Neural cell (in vitro differentiated cells): ENCODE measurements around the gene FAM43A. TPM values are rescaled to one million over a fixed set of nuclear protein-coding genes. Genes with fewer than 3 reads are reported as not detected.

ENCODE experiments used
- H2AFZ ChIP-seq: fragments of 200-600, 300-800 bp; sonication (generic), shearing (Covaris generic); 2 replicates; pipeline ENCODE4 v1.6.0; 2014; ENCODE audit warnings: low read depth, mild to moderate bottlenecking, antibody characterized with exemption, low read length, moderate library complexity
- H3F3A ChIP-seq: fragments of 200-600 bp; shearing (Covaris generic); 2 replicates; pipeline ENCODE4 v1.6.1; 2016; ENCODE audit warnings: mild to moderate bottlenecking, moderate library complexity, mixed read lengths, antibody characterized with exemption, low read length; ENCODE audit not compliant: insufficient read depth, poor library complexity, severe bottlenecking
- H3K27ac ChIP-seq: fragments of 200-600, 300-800 bp; sonication (generic), shearing (Covaris generic); 2 replicates; pipeline ENCODE4 v1.5.1; 2014; ENCODE audit warnings: mild to moderate bottlenecking, low read length, moderate library complexity
- H3K27me3 ChIP-seq: fragments of 300-800, 200-600 bp; sonication (generic), shearing (Covaris generic); 2 replicates; pipeline ENCODE4 v1.6.0; 2014; ENCODE audit warnings: mild to moderate bottlenecking, low read depth, low read length, moderate library complexity; ENCODE audit not compliant: insufficient read depth
- H3K36me3 ChIP-seq: fragments of 300-800, 200-600 bp; sonication (generic), shearing (Covaris generic); 2 replicates; pipeline ENCODE4 v1.5.1; 2014; ENCODE audit warnings: mild to moderate bottlenecking, antibody characterized with exemption, low read length, moderate library complexity; ENCODE audit not compliant: insufficient read depth
- H3K4me2 ChIP-seq: fragments of 300-800, 200-600 bp; sonication (generic), shearing (Covaris generic); 2 replicates; pipeline ENCODE4 v1.6.0; 2014; ENCODE audit warnings: mild to moderate bottlenecking, low read length
- H3K4me3 ChIP-seq: fragments of 300-800, 200-600 bp; sonication (generic), shearing (Covaris generic); 2 replicates; pipeline ENCODE4 v1.5.1; 2014; ENCODE audit warnings: mild to moderate bottlenecking, low read length, moderate library complexity
- H3K79me2 ChIP-seq: fragments of 200-600 bp; shearing (Covaris generic); replicated peaks from 2 replicates; pipeline ENCODE4 v1.6.0; 2014; ENCODE audit warnings: mild to moderate bottlenecking, low read length, moderate library complexity; ENCODE audit not compliant: insufficient read depth
- H3K9ac ChIP-seq: fragments of 300-800, 200-600 bp; sonication (generic), shearing (Covaris generic); 2 replicates; pipeline ENCODE4 v1.6.1; 2016; ENCODE audit warnings: mild to moderate bottlenecking, low read length, mixed read lengths
- H3K9me2 ChIP-seq: fragments of 200-600 bp; shearing (Covaris generic); 2 replicates; pipeline ENCODE4 v1.6.1; 2016; ENCODE audit warnings: mild to moderate bottlenecking, low read length, mixed read lengths; ENCODE audit not compliant: insufficient read depth
- H3K9me3 ChIP-seq: fragments of 200-600, 300-800 bp; sonication (generic), shearing (Covaris generic); 2 replicates; pipeline ENCODE4 v1.6.1; 2016; ENCODE audit warnings: mild to moderate bottlenecking, mixed run types, low read length, moderate library complexity, mixed read lengths
- H4K20me1 ChIP-seq: fragments of 200-600 bp; shearing (Covaris generic); 2 replicates; pipeline ENCODE4 v1.6.1; 2016; ENCODE audit warnings: mild to moderate bottlenecking, mixed run types; ENCODE audit not compliant: insufficient read depth
- EP300 ChIP-seq: fragments of 450-650 bp; conservative IDR thresholded peaks from 2 replicates; pipeline ENCODE4 v1.6.1; 2014; ENCODE audit warnings: antibody characterized with exemption, mild to moderate bottlenecking, moderate library complexity; ENCODE audit not compliant: poor library complexity, severe bottlenecking
- EZH2 ChIP-seq: fragments of 200-600, 300-800 bp; shearing (Covaris generic), sonication (generic); IDR thresholded peaks from 2 replicates; pipeline ENCODE4 v1.6.1; 2014; ENCODE audit warnings: antibody characterized with exemption, low read length, borderline replicate concordance, mild to moderate bottlenecking; ENCODE audit not compliant: insufficient read depth, poor library complexity, severe bottlenecking
- MXI1 ChIP-seq: fragments of 450-650 bp; conservative IDR thresholded peaks from 2 replicates; pipeline ENCODE4 v1.6.1; 2014; ENCODE audit warnings: antibody characterized with exemption, mild to moderate bottlenecking; ENCODE audit not compliant: poor library complexity, severe bottlenecking
- POLR2AphosphoS5 ChIP-seq: IDR thresholded peaks from 2 replicates; pipeline ENCODE4 v1.6.1; 2012
- RAD21 ChIP-seq: fragments of 450-650 bp; conservative IDR thresholded peaks from 2 replicates; pipeline ENCODE4 v1.6.1; 2014; ENCODE audit warnings: antibody characterized with exemption, mild to moderate bottlenecking, moderate library complexity
- SMC3 ChIP-seq: fragments of 450-650 bp; conservative IDR thresholded peaks from 2 replicates; pipeline ENCODE4 v1.6.1; 2014; ENCODE audit warnings: antibody characterized with exemption, mild to moderate bottlenecking, moderate library complexity; ENCODE audit not compliant: poor library complexity
- TAF1 ChIP-seq: IDR thresholded peaks from 2 replicates; pipeline ENCODE4 v1.6.1; 2012; ENCODE audit warnings: low read depth
- polyA plus RNA-seq: library from polyadenylated mRNA; depleted of rRNA; stranded (reverse); fragments of >200 nt; gene quantifications from 2 replicates; pipeline ENCODE4 v1.2.3, GENCODE V29; 2014
- TF ChIP-seq, protein P1 (sequence below): fragments of 450-650 bp; IDR thresholded peaks from 2 replicates; pipeline ENCODE4 v1.5.1; 2014; ENCODE audit warnings: antibody characterized with exemption, mild to moderate bottlenecking, moderate library complexity; ENCODE audit not compliant: poor library complexity, severe bottlenecking
- TF ChIP-seq, protein P2 (sequence below): IDR thresholded peaks from 2 replicates; pipeline ENCODE4 v1.6.1; 2012; ENCODE audit warnings: borderline replicate concordance

FAM43A gene
- polyA plus RNA-seq, 1 donor from 2014 or later, result 0.59 TPM

DNA sequence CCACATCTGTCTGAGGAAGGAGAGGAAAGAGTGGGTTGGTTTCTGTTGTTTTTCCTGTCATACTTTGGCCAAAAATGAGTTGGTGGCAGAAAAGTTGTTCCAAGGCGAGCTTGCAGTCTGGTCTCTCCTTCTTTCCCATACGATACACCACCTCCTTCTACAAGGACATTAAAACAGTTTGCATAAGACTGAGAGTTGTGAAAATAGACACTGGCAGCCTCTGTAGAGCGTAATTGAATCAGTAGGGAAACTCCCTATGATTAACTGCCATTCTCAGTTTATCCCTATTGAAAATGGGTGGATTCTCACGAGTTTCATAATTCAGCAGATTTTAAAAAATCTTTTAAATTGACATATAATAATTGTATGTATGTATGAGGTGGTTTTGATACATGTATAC lies 10.0 kb upstream of the FAM43A start:
- no peaks in the 10 kb centered on the region for H3F3A ChIP-seq
- TF ChIP-seq EP300 (no peak), SMC3 (no peak), MXI1 (no peak), TAF1 (no peak), POLR2AphosphoS5 (no peak), EZH2 (no peak), RAD21 (no peak)
- TF ChIP-seq, protein P1, sequence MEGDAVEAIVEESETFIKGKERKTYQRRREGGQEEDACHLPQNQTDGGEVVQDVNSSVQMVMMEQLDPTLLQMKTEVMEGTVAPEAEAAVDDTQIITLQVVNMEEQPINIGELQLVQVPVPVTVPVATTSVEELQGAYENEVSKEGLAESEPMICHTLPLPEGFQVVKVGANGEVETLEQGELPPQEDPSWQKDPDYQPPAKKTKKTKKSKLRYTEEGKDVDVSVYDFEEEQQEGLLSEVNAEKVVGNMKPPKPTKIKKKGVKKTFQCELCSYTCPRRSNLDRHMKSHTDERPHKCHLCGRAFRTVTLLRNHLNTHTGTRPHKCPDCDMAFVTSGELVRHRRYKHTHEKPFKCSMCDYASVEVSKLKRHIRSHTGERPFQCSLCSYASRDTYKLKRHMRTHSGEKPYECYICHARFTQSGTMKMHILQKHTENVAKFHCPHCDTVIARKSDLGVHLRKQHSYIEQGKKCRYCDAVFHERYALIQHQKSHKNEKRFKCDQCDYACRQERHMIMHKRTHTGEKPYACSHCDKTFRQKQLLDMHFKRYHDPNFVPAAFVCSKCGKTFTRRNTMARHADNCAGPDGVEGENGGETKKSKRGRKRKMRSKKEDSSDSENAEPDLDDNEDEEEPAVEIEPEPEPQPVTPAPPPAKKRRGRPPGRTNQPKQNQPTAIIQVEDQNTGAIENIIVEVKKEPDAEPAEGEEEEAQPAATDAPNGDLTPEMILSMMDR, result no peak
- TF ChIP-seq, protein P2, sequence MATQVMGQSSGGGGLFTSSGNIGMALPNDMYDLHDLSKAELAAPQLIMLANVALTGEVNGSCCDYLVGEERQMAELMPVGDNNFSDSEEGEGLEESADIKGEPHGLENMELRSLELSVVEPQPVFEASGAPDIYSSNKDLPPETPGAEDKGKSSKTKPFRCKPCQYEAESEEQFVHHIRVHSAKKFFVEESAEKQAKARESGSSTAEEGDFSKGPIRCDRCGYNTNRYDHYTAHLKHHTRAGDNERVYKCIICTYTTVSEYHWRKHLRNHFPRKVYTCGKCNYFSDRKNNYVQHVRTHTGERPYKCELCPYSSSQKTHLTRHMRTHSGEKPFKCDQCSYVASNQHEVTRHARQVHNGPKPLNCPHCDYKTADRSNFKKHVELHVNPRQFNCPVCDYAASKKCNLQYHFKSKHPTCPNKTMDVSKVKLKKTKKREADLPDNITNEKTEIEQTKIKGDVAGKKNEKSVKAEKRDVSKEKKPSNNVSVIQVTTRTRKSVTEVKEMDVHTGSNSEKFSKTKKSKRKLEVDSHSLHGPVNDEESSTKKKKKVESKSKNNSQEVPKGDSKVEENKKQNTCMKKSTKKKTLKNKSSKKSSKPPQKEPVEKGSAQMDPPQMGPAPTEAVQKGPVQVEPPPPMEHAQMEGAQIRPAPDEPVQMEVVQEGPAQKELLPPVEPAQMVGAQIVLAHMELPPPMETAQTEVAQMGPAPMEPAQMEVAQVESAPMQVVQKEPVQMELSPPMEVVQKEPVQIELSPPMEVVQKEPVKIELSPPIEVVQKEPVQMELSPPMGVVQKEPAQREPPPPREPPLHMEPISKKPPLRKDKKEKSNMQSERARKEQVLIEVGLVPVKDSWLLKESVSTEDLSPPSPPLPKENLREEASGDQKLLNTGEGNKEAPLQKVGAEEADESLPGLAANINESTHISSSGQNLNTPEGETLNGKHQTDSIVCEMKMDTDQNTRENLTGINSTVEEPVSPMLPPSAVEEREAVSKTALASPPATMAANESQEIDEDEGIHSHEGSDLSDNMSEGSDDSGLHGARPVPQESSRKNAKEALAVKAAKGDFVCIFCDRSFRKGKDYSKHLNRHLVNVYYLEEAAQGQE, result no peak
- no peak overlapping the region for H3K27ac ChIP-seq
- no peak overlapping the region for H3K4me3 ChIP-seq
- H3K9me3 ChIP-seq, result no peaks in the 10 kb centered on the region
- H3K9ac ChIP-seq, result no peak overlapping the region
- H2AFZ ChIP-seq, result no peak overlapping the region
- no peaks in the 10 kb centered on the region for H4K20me1 ChIP-seq
- H3K4me2 ChIP-seq, result no peak overlapping the region
- H3K27me3 ChIP-seq, result peaks cover 6% of the 10 kb centered on the region
- peaks cover 12% of the 10 kb centered on the region for H3K79me2 ChIP-seq
- H3K9me2 ChIP-seq, result no peaks in the 10 kb centered on the region
- H3K36me3 ChIP-seq, result no peaks in the 10 kb centered on the region

DNA sequence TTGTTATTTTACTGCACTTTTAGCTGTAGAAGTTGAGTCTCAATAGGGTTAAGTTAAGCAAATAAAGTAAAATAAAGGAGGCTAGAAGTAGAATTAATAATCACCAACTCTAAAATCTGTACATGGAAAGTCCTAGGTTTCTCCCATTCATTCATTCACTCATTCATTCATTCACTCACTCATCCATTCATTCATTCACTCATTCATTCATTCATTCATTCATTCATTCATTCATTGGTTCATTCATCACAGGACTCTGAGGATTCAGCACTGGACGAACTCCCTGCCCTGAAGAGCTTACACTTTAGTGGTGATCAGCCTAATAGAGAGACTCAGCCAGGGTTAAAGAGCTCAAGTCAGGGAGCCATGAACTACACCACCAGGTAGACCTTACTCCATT lies 9.2 kb upstream of the FAM43A start:
- no peaks in the 10 kb centered on the region for H3K36me3 ChIP-seq
- peaks cover 4% of the 10 kb centered on the region for H3K79me2 ChIP-seq
- TF ChIP-seq, protein P2, result no peak
- TF ChIP-seq RAD21, result no peak
- no peak for TF ChIP-seq EP300
- H3K9ac ChIP-seq, result no peak overlapping the region
- H3K27ac ChIP-seq, result no peak overlapping the region
- H3K9me3 ChIP-seq, result no peaks in the 10 kb centered on the region
- H3F3A ChIP-seq, result no peaks in the 10 kb centered on the region
- no peaks in the 10 kb centered on the region for H3K9me2 ChIP-seq
- H2AFZ ChIP-seq, result no peak overlapping the region
- H4K20me1 ChIP-seq, result no peaks in the 10 kb centered on the region
- no peak overlapping the region for H3K4me2 ChIP-seq
- peaks cover 8% of the 10 kb centered on the region for H3K27me3 ChIP-seq
- no peak overlapping the region for H3K4me3 ChIP-seq
